K562 (cell line): ENCODE data around the gene TTBK1. TPM values are rescaled to one million over a fixed set of nuclear protein-coding genes. Genes with fewer than 3 reads are reported as not detected.

Experiments
- RBBP5 ChIP-seq: fragments of 200-600 bp; sonication (generic); IDR thresholded peaks from 2 replicates; pipeline ENCODE4 v1.6.1; 2012; ENCODE audit warnings: borderline replicate concordance, mild to moderate bottlenecking, low read length, control low read depth, inconsistent platforms; ENCODE audit not compliant: insufficient read depth, poor library complexity, severe bottlenecking
- RUNX1 ChIP-seq: sonication (generic); IDR thresholded peaks from 2 replicates; pipeline ENCODE4 v1.6.1; 2016; ENCODE audit warnings: antibody characterized with exemption, low read depth
- SUPT5H ChIP-seq: fragments of 450-650 bp; IDR thresholded peaks from 2 replicates; pipeline ENCODE4 v1.6.1; 2016
- ZNF431 ChIP-seq: sonication (generic); formaldehyde crosslinking; IDR thresholded peaks from 2 replicates; pipeline ENCODE4 v1.8.0; 2022; ENCODE audit warnings: mild to moderate bottlenecking, missing genetic modification reagents
- ZNF764 ChIP-seq: fragments of 250-450 bp; sonication (Bioruptor Pico); IDR thresholded peaks from 2 replicates; pipeline ENCODE4 v1.4.0; 2020; ENCODE audit warnings: low read depth, mild to moderate bottlenecking, moderate library complexity
- ZNF79 ChIP-seq: fragments of 250-450 bp; sonication (Bioruptor Pico); IDR thresholded peaks from 2 replicates; pipeline ENCODE4 v1.4.0; 2020; ENCODE audit warnings: low read depth, mild to moderate bottlenecking, moderate library complexity
- polyA plus RNA-seq, 8 experiments: library from polyadenylated mRNA; depleted of rRNA in 4 of 8; stranded (reverse) in 5 of 8; unstranded in 3 of 8; fragments of >200 nt; fragmentation: Nextera tagmentation in 2 of 8; fragmentation: Illumina TruSeq in 1 of 8; extraction: Ambion mirVana in 2 of 8; extraction: Trizol in 1 of 8; gene quantifications; 2 replicates each; pipeline versions ENCODE4 v1.2.1 to v1.2.3, GENCODE V29; 2011 to 2014; ENCODE audit warnings: inconsistent platforms in 1 of 8, missing spikeins in 1 of 8
- total RNA-seq, 7 experiments: library from RNA; depleted of rRNA in 6 of 7; stranded (reverse); fragments of >200 nt in 6 of 7; fragmentation: Illumina TruSeq in 2 of 7; extraction: Trizol in 2 of 7; gene quantifications; 2 replicates each; pipeline versions ENCODE4 v1.2.1 to v1.2.3, GENCODE V29; 2011 to 2021; ENCODE audit warnings: low replicate concordance in 1 of 7
- TF ChIP-seq, protein P1 (sequence below): fragments of 200-600 bp; sonication (generic); IDR thresholded peaks from one replicate; pipeline ENCODE4 v1.6.1; 2012; ENCODE audit warnings: mild to moderate bottlenecking, low read depth, low read length, inconsistent platforms

TTBK1 gene
- total and polyA plus RNA-seq, 9 of the 15 experiments (the other 6 are each of a cell fraction or from before 2014, with no cell fraction given) = not detected

DNA sequence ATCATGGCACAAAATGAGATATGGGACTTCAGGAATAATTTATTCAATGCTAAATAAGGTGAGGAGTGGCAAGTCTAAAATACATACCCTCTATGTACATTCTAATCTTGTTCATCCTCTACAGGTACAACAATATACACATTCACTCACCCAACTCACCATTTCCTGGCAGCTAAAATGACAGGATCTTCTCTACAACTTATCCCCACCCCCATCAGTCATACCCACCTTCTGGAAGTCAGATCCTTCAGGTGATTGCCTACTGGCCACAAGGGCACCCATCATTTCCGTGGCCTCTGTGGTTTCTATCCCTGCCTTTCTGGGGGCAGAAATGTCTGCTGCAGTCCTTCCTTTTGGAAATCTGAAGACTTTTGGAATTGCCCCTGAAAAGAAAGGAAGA lies 88.2 kb downstream of the TTBK1 start (continued):
- TF ChIP-seq, protein P1, sequence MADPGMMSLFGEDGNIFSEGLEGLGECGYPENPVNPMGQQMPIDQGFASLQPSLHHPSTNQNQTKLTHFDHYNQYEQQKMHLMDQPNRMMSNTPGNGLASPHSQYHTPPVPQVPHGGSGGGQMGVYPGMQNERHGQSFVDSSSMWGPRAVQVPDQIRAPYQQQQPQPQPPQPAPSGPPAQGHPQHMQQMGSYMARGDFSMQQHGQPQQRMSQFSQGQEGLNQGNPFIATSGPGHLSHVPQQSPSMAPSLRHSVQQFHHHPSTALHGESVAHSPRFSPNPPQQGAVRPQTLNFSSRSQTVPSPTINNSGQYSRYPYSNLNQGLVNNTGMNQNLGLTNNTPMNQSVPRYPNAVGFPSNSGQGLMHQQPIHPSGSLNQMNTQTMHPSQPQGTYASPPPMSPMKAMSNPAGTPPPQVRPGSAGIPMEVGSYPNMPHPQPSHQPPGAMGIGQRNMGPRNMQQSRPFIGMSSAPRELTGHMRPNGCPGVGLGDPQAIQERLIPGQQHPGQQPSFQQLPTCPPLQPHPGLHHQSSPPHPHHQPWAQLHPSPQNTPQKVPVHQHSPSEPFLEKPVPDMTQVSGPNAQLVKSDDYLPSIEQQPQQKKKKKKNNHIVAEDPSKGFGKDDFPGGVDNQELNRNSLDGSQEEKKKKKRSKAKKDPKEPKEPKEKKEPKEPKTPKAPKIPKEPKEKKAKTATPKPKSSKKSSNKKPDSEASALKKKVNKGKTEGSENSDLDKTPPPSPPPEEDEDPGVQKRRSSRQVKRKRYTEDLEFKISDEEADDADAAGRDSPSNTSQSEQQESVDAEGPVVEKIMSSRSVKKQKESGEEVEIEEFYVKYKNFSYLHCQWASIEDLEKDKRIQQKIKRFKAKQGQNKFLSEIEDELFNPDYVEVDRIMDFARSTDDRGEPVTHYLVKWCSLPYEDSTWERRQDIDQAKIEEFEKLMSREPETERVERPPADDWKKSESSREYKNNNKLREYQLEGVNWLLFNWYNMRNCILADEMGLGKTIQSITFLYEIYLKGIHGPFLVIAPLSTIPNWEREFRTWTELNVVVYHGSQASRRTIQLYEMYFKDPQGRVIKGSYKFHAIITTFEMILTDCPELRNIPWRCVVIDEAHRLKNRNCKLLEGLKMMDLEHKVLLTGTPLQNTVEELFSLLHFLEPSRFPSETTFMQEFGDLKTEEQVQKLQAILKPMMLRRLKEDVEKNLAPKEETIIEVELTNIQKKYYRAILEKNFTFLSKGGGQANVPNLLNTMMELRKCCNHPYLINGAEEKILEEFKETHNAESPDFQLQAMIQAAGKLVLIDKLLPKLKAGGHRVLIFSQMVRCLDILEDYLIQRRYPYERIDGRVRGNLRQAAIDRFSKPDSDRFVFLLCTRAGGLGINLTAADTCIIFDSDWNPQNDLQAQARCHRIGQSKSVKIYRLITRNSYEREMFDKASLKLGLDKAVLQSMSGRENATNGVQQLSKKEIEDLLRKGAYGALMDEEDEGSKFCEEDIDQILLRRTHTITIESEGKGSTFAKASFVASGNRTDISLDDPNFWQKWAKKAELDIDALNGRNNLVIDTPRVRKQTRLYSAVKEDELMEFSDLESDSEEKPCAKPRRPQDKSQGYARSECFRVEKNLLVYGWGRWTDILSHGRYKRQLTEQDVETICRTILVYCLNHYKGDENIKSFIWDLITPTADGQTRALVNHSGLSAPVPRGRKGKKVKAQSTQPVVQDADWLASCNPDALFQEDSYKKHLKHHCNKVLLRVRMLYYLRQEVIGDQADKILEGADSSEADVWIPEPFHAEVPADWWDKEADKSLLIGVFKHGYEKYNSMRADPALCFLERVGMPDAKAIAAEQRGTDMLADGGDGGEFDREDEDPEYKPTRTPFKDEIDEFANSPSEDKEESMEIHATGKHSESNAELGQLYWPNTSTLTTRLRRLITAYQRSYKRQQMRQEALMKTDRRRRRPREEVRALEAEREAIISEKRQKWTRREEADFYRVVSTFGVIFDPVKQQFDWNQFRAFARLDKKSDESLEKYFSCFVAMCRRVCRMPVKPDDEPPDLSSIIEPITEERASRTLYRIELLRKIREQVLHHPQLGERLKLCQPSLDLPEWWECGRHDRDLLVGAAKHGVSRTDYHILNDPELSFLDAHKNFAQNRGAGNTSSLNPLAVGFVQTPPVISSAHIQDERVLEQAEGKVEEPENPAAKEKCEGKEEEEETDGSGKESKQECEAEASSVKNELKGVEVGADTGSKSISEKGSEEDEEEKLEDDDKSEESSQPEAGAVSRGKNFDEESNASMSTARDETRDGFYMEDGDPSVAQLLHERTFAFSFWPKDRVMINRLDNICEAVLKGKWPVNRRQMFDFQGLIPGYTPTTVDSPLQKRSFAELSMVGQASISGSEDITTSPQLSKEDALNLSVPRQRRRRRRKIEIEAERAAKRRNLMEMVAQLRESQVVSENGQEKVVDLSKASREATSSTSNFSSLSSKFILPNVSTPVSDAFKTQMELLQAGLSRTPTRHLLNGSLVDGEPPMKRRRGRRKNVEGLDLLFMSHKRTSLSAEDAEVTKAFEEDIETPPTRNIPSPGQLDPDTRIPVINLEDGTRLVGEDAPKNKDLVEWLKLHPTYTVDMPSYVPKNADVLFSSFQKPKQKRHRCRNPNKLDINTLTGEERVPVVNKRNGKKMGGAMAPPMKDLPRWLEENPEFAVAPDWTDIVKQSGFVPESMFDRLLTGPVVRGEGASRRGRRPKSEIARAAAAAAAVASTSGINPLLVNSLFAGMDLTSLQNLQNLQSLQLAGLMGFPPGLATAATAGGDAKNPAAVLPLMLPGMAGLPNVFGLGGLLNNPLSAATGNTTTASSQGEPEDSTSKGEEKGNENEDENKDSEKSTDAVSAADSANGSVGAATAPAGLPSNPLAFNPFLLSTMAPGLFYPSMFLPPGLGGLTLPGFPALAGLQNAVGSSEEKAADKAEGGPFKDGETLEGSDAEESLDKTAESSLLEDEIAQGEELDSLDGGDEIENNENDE = no peak
- no peak for TF ChIP-seq ZNF764 (CRISPR knock-in tag)
- TF ChIP-seq RBBP5 = no peak
- no peak for TF ChIP-seq RUNX1
- no peak for TF ChIP-seq ZNF431 (CRISPR knock-in tag)
- no peak for TF ChIP-seq SUPT5H
- TF ChIP-seq ZNF79 (CRISPR knock-in tag) = no peak
